ENCODE results near the gene STK24. TPM values are rescaled to one million over a fixed set of nuclear protein-coding genes. Genes with fewer than 3 reads are reported as not detected.
A peak's percentile ranks its signal among the peaks of the same experiment; 100 is the strongest.

STK24 gene
- total RNA-seq, 2 experiments from 2014 or later: 189 to 204 TPM

GRCh38 chr13:98509271-98510155 is 67.4 kb downstream of the STK24 start:
- ChIA-PET POLR2A (interaction anchor here (0.6 to 3.4 kb wide), 13 partner anchors 9 to 67 kb away, joined by 3 to 21 read pairs (median 4); partner anchors contain the start of gene STK24), CTCF (interaction anchor here (1.0 to 2.1 kb wide), 5 partner anchors 19 to 144 kb away, joined by 3 to 6 read pairs (median 5); no protein-coding TSS in a partner anchor)
- H3K27me3 Mint-ChIP-seq: no peaks in the 10 kb centered on the region
- peak overlapping the region; percentile 1 for H3K4me3 Mint-ChIP-seq
- H3K4me1 Mint-ChIP-seq: peaks cover 91% of the 10 kb centered on the region
- DNase-seq: peak; percentile 69
- peak overlapping the region; percentile 87 for H3K27ac Mint-ChIP-seq
- H3K36me3 Mint-ChIP-seq (ENCODE audit: low read depth): peaks cover 59% of the 10 kb centered on the region
- H3K9me3 Mint-ChIP-seq: no peaks in the 10 kb centered on the region

GRCh38 chr13:98508685-98509084 is 68.2 kb downstream of the STK24 start:
- no peak for DNase-seq
- Mint-ChIP-seq H3K4me3 (no peak overlapping the region), H3K4me1 (peaks cover 91% of the 10 kb centered on the region), H3K9me3 (no peaks in the 10 kb centered on the region), H3K36me3 (ENCODE audit: low read depth) (peaks cover 60% of the 10 kb centered on the region), H3K27ac (peak overlapping the region; percentile 87), H3K27me3 (no peaks in the 10 kb centered on the region)
- ChIA-PET CTCF (interaction anchor here (1.4 to 2.1 kb wide), 4 partner anchors 20 to 144 kb away, joined by 3 to 6 read pairs (median 6); no protein-coding TSS in a partner anchor), POLR2A (interaction anchor here (0.7 to 3.4 kb wide), 11 partner anchors 9 to 68 kb away, joined by 3 to 21 read pairs (median 4); partner anchors contain the start of gene STK24)

GRCh38 chr13:98508280-98508679 is 68.6 kb downstream of the STK24 start:
- Mint-ChIP-seq H3K36me3 (ENCODE audit: low read depth) (peaks cover 61% of the 10 kb centered on the region), H3K27ac (peak overlapping the region; percentile 87), H3K4me1 (peaks cover 91% of the 10 kb centered on the region), H3K27me3 (no peaks in the 10 kb centered on the region), H3K4me3 (no peak overlapping the region), H3K9me3 (no peaks in the 10 kb centered on the region)
- ChIA-PET CTCF (interaction anchor here (1.4 to 2.1 kb wide), 4 partner anchors 20 to 145 kb away, joined by 3 to 6 read pairs (median 6); no protein-coding TSS in a partner anchor), POLR2A (interaction anchor here (0.7 to 3.4 kb wide), 10 partner anchors 8 to 68 kb away, joined by 3 to 21 read pairs (median 6); partner anchors contain the start of gene STK24)
- no peak for DNase-seq

GRCh38 chr13:98507282-98507797 is 69.6 kb downstream of the STK24 start:
- POLR2A ChIA-PET: interaction anchor here (0.7 to 3.5 kb wide), 8 partner anchors 10 to 65 kb away, joined by 3 to 21 read pairs (median 4); no protein-coding TSS in a partner anchor
- Mint-ChIP-seq H3K27me3 (no peaks in the 10 kb centered on the region), H3K36me3 (ENCODE audit: low read depth) (peaks cover 63% of the 10 kb centered on the region)

GRCh38 chr13:98506728-98507230 is 70.1 kb downstream of the STK24 start:
- CTCF ChIA-PET: interaction anchor here (2.3 kb wide), 1 partner anchor 146 kb away, joined by 7 read pairs; no protein-coding TSS in a partner anchor
- H3K4me3 Mint-ChIP-seq: no peak overlapping the region
- no peaks in the 10 kb centered on the region for H3K9me3 Mint-ChIP-seq
- POLR2A ChIA-PET: interaction anchor here (1.0 to 3.5 kb wide), 5 partner anchors 9 to 66 kb away, joined by 3 to 15 read pairs (median 4); no protein-coding TSS in a partner anchor
- peaks cover 63% of the 10 kb centered on the region for H3K36me3 Mint-ChIP-seq (ENCODE audit: low read depth)
- no peaks in the 10 kb centered on the region for H3K27me3 Mint-ChIP-seq
- H3K27ac Mint-ChIP-seq: no peak overlapping the region
- H3K4me1 Mint-ChIP-seq: peaks cover 88% of the 10 kb centered on the region
- DNase-seq: no peak

More at GRCh38 chr13:98507282-98507797, 69.6 kb downstream of the STK24 start:
- CTCF ChIA-PET: interaction anchor here (1.6 to 2.3 kb wide), 2 partner anchors 22 to 146 kb away, joined by 6 to 7 read pairs; no protein-coding TSS in a partner anchor
- Mint-ChIP-seq H3K27ac (no peak overlapping the region), H3K4me1 (peaks cover 90% of the 10 kb centered on the region), H3K4me3 (no peak overlapping the region), H3K9me3 (no peaks in the 10 kb centered on the region)
- no peak for DNase-seq

GRCh38 chr13:98506322-98506721 is 70.6 kb downstream of the STK24 start:
- H3K36me3 Mint-ChIP-seq (ENCODE audit: low read depth): peaks cover 61% of the 10 kb centered on the region
- H3K4me3 Mint-ChIP-seq: no peak overlapping the region
- H3K27ac Mint-ChIP-seq: no peak overlapping the region
- no peaks in the 10 kb centered on the region for H3K27me3 Mint-ChIP-seq
- peak; percentile 7 for DNase-seq
- ChIA-PET POLR2A (interaction anchor here (1.4 to 3.5 kb wide), 3 partner anchors 22 to 66 kb away, joined by 3 to 15 read pairs (median 4); no protein-coding TSS in a partner anchor), CTCF (interaction anchor here (0.8 to 2.3 kb wide), 2 partner anchors 35 to 147 kb away, joined by 3 to 7 read pairs; no protein-coding TSS in a partner anchor)
- peaks cover 86% of the 10 kb centered on the region for H3K4me1 Mint-ChIP-seq
- H3K9me3 Mint-ChIP-seq: no peaks in the 10 kb centered on the region

GRCh38 chr13:98505217-98505616 is 71.7 kb downstream of the STK24 start:
- H3K4me1 Mint-ChIP-seq: peaks cover 81% of the 10 kb centered on the region
- H3K4me3 Mint-ChIP-seq: no peak overlapping the region
- ChIA-PET CTCF (interaction anchor here (0.6 to 1.4 kb wide), 5 partner anchors 11 to 71 kb away, joined by 3 to 4 read pairs (median 3); no protein-coding TSS in a partner anchor), POLR2A (interaction anchor here (0.9 to 3.5 kb wide), 6 partner anchors 9 to 71 kb away, joined by 3 to 15 read pairs (median 6); partner anchors contain the start of gene STK24)
- no peak for DNase-seq
- no peaks in the 10 kb centered on the region for H3K9me3 Mint-ChIP-seq
- H3K27me3 Mint-ChIP-seq: no peaks in the 10 kb centered on the region
- H3K36me3 Mint-ChIP-seq (ENCODE audit: low read depth): peaks cover 62% of the 10 kb centered on the region
- H3K27ac Mint-ChIP-seq: no peak overlapping the region

- ChIA-PET CTCF (interaction anchor here (0.9 to 1.7 kb wide), 6 partner anchors 12 to 22 kb away, joined by 3 to 4 read pairs (median 4); no protein-coding TSS in a partner anchor), POLR2A (interaction anchor here (0.8 to 3.5 kb wide), 9 partner anchors 10 to 72 kb away, joined by 3 to 15 read pairs (median 3); partner anchors contain the start of gene STK24)
- Mint-ChIP-seq H3K9me3 (no peaks in the 10 kb centered on the region), H3K27me3 (no peaks in the 10 kb centered on the region), H3K27ac (no peak overlapping the region), H3K36me3 (ENCODE audit: low read depth) (peaks cover 63% of the 10 kb centered on the region), H3K4me3 (no peak overlapping the region), H3K4me1 (peaks cover 74% of the 10 kb centered on the region)
- peak; percentile 52 for DNase-seq
These were observed 72.4 kb downstream of the STK24 start for GRCh38 chr13:98504371-98504963.

- H3K4me1 Mint-ChIP-seq: peaks cover 69% of the 10 kb centered on the region
- no peaks in the 10 kb centered on the region for H3K9me3 Mint-ChIP-seq
- no peak overlapping the region for H3K4me3 Mint-ChIP-seq
- no peaks in the 10 kb centered on the region for H3K27me3 Mint-ChIP-seq
- ChIA-PET POLR2A (interaction anchor here (0.8 to 3.5 kb wide), 9 partner anchors 13 to 72 kb away, joined by 3 to 15 read pairs (median 3); partner anchors contain the start of gene STK24), CTCF (interaction anchor here (0.9 to 1.7 kb wide), 4 partner anchors 13 to 22 kb away, joined by 3 to 4 read pairs (median 4); no protein-coding TSS in a partner anchor)
- H3K36me3 Mint-ChIP-seq (ENCODE audit: low read depth): peaks cover 63% of the 10 kb centered on the region
- no peak for DNase-seq
- H3K27ac Mint-ChIP-seq: no peak overlapping the region
These were observed 72.9 kb downstream of the STK24 start for GRCh38 chr13:98504029-98504351.

- ChIA-PET POLR2A (interaction anchor here (1.0 to 3.5 kb wide), 8 partner anchors 13 to 73 kb away, joined by 3 to 15 read pairs (median 3); partner anchors contain the start of gene STK24), CTCF (interaction anchor here (1.7 kb wide), 1 partner anchor 20 kb away, joined by 4 read pairs; no protein-coding TSS in a partner anchor)
- Mint-ChIP-seq H3K27me3 (no peaks in the 10 kb centered on the region), H3K27ac (no peak overlapping the region), H3K9me3 (no peaks in the 10 kb centered on the region), H3K4me1 (peaks cover 64% of the 10 kb centered on the region), H3K4me3 (no peak overlapping the region), H3K36me3 (ENCODE audit: low read depth) (peaks cover 63% of the 10 kb centered on the region)
- peak; percentile 12 for DNase-seq
These were observed 73.5 kb downstream of the STK24 start for GRCh38 chr13:98503175-98504028.

- Mint-ChIP-seq H3K27ac (no peak overlapping the region), H3K27me3 (no peaks in the 10 kb centered on the region), H3K9me3 (no peaks in the 10 kb centered on the region), H3K4me1 (peaks cover 66% of the 10 kb centered on the region), H3K4me3 (no peak overlapping the region), H3K36me3 (ENCODE audit: low read depth) (peaks cover 76% of the 10 kb centered on the region)
- POLR2A ChIA-PET: no interaction called here
- DNase-seq: no peak
- CTCF ChIA-PET: interaction anchor here (1.3 kb wide), 1 partner anchor 16 kb away, joined by 3 read pairs; no protein-coding TSS in a partner anchor
These were observed 75.9 kb downstream of the STK24 start for GRCh38 chr13:98500963-98501421.
